ENCODE data around the gene RFPL1.

RFPL1 gene

DNA sequence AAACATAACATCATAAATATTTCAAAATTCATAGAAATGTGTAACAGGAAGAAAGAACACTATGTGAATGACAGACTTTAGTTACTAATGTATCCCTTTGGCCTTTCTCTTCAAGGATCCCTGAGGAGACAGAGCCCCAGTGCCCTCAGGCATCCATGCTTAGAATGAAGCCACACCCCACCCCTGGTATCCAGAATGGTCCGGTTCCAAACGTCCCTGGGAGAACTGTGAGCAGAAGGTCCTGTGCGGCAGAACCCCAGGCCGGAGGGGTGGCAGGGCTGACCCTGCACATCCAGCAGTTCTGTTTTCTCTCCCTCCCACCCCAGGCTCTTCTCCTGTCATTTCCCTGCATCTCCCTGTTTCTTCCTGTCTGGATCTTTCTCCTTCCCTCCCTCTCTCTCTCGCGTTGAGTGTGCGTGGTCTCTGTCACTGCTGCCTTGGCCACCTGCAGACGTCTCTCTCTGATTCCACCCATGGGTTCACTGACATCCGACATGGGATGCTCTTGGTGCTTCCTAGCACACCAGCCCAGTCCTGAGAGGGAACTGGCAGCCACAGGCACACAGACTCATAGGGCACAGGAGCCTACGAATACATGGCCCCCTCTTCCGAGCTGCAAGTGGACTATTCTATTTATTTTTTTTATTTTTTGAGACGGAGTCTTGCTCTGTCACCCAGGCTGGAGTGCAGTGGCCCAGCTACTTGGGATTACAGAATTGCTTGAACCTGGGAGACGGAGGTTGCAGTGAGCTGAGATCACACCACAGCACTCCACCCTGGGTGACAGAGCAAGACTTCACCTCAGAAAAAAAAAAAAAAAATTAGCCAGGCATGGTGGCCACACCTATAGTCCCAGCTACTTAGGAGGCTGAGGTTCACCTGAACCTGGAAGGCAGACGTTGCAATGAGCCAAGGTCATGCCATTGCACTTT, 5.7 kb downstream of the RFPL1 start:
- DNase-seq: no peak

DNA sequence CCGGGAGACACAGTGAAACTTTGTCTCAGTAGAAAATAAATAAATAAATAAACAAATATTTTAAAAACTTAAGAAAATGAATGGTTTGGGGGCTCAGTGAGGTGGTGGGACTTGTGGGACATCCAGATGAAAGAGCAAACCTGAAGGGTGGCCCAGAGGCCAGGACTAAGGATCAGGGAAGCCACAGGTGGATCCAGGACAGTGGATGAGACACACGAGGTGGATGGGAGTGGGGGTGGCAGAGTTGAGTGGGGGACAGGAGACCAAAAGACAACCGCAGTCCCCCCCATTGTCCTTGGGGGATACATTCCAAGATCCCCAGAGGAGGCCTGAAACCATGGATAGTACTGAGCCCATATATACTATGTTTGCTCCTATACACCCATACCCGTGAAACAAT, 7.1 kb downstream of the RFPL1 start:
- no peak for DNase-seq

DNA sequence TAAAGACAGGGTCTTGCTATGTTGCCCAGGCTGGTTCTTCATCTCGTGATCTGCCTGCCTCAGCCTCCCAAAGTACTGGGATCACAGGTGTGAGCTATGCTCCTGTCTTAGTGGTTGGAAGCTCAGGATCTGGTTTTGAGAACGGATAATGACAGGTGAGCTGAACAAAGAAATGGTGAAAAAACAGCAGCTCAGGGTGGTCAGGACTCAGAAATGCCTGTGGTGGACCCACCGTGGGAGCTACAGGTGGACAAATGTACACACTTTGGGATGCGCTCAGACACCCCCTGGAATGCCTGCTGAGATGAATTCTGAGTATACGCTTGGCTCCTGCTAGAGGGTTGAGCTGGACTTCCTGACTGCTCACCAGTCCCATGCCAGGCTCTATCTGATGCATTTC, 9.5 kb downstream of the RFPL1 start:
- no peak for DNase-seq

DNA sequence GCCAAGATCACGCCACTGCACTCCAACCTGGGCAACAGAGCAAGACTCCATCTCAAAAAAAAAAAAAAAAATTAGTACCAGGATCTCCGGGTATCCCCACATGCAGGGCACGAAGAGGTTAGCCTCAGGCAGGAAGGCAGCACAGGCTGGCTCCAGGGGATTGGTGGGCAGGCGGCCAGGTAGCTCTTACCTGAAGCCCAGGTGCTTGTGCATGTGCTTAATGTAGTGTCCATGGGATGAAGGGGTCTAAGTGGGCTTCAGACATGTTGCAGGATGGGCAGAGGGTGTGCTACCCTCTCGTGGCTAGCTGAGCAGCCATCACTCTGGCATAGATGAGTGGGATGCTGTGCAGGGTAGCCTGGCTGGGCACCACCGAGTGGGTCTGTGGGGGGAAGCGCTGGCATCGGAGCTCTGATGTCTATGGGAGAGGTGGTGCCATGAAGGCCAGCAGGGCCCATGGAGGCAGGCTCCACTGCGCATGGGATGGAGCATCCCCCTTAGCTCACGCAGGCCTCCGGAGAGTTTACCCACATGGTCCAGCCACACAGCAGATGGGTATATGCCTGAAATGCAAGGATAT, 11.0 kb downstream of the RFPL1 start:
- no peak for DNase-seq

DNA sequence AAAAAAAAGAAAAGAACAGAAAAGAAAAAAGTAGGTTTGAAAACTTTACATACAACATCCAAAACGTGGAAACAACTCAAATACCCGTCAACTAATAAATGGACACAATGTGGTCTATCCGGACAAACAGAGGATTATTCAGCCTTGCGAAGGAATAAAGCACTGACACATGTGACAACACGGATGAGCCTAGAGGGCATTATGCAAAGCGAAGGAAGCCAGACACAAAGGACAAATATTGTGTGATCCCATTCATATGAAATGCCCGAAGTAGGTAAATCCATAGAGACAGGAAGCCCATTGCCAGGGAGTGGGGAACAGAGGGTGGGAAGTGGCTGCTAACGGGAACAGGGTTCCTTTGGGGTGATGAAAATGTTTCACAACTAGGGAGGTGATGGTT, 11.8 kb downstream of the RFPL1 start:
- no peak for DNase-seq

DNA sequence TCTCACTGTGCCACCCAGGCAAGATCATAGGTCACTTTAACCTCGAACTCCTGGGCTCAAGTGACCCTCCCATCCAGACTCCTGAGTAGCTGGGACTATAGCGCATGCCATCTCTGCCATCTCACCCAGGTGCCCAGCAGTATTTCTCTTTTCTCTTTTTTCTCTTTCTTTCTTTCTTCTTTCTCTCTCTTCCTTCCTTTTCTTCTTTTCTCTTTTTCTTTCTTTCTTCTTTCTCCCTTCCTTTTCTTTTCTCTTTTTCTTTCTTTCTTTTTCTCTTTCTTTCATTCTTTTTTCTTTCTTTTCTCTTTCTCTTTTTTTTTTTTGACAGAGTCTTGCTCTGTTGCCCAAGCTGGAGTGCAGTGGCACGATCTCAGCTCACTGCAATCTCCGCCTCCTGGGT, 13.5 kb downstream of the RFPL1 start:
- DNase-seq: no peak

DNA sequence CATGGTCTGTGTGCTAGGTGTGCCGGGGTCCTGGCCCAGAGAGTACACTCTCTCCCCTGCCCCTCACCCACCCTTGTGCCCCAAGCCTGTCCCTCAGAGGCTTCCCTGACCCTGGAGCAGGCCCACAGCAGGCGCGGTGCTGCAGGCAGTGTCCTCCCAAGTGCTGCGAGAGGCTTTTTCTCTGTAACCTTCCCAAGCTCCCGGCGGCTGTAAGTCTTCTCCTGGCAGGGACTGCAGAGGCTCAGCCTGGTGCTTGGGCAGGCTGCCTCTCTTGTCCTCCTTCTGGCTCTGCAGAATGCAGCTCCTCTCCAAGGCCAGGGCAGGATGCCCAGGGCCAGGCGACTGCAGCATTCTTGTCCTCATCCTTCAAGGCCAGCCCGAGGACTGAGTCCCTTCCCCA, 15.9 kb downstream of the RFPL1 start:
- DNase-seq: peak; percentile 32

DNA sequence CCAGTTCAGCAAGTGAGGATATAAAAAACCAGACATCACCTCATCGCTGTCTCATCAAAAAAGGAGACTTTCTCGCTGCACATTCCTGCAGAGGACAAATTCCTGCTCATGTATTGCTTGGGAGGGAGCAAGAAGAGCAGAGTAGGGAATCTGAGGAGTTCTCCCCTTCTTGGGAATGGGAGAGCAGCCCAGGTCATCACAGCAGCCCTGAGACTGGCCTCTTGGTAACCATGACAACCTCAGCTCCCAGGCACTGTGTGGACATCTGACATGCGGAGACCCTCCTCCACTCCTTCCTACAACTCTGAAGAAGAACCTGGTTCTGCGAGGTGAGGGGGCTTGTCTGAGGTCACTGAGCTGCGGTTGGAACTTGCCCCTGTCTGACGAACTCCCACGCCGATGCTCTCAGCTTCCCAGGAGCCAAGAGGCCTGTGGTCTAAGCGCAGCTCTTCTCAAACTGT, 17.9 kb downstream of the RFPL1 start:
- DNase-seq: no peak

DNA sequence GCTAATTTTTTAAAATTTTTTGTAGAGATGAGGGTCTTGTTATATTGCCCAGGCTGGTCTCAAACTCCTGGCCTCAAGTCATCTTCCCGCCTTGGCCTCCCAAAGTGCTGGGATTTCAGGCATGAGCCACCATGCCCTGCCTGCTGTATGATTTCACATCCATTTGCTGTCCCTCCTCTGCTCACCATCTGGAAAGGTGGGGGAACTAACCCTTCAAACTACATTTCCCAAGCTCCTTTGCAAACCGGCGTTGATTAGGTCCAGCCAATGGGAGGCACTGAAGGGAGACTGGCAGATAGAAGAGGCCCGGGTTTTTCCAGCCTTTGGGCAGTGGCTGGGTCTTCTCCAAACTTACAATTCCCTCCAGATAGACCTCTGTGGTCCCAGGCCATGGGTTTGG, 19.3 kb downstream of the RFPL1 start:
- no peak for DNase-seq

DNA sequence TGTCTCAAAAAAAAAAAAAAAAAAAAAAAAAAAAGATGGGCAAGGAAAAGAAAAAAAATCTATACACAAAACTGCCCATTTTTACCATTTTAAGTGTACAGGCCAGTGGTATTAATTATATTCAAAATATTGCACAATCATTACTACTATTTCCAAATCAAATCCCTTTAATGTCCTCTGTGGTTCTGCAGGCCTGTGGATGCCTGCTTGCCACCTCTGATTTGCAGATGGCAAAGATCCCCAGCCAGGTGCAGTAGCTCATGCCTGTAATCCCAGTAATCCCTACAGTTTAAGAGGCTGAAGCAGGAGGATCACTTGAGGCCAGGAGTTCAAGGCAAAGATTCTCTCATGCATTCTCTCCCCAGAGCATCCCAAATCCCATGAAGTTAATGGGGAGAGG, 20.2 kb downstream of the RFPL1 start:
- no peak for DNase-seq

DNA sequence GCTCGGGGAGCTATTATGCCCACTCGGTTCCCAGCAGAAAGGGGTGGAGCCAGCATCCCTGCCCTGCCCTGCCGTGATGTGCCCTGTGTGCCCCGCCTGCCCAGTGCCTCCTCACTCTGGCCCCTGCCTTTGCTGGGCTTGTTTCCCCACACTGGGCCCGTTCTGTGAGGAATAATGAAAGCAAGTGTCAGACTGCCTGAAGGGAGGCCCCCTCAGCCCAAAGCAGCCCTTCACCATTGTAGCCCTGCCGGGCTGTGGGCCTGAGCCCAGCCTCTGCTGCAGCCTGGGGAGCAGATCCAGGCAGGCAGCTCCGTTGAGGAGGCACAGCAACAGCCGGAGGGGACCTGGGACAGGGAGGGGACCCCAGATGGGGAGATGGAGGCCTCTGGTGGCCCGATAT, 21.4 kb downstream of the RFPL1 start:
- no peak for DNase-seq

DNA sequence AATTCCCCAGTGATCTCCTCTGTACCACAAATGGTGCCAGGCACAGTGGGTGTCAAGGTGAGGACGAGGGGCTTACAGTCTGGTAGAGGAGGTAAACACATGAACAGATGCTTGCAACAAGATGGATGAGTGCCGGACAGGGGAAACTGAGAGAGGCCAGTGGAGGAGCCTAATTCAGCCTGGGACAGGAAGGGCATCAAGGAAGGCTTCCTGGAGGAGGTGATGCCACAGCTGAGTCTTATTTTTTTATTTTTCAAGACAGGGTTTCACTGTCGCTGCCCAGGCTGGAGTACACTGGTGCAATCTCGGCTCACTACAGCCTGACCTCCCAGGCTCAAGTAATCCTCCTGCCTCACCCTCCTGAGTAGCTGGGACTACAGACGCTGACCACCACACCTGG, 22.9 kb downstream of the RFPL1 start:
- DNase-seq: no peak

DNA sequence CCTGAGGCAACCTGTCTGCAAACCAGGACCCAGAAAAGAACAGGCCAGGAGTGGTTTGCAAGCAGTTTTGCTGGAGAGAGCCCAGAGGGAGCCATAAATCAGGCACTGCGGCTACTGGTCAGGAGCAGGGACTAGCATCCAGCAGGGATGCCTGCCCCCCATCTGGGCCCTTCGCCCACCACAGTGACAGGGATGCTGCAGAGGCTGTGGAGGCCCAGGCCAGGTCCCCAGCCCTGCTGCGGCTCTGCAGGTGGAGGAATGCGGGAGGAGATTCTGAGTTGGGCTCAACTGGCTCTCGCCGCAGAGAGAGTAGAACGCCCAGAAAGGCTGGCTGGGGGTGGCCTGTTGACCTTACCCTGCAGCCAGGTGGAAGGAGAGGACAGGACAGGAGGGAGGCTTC, 25.2 kb downstream of the RFPL1 start:
- DNase-seq: no peak

DNA sequence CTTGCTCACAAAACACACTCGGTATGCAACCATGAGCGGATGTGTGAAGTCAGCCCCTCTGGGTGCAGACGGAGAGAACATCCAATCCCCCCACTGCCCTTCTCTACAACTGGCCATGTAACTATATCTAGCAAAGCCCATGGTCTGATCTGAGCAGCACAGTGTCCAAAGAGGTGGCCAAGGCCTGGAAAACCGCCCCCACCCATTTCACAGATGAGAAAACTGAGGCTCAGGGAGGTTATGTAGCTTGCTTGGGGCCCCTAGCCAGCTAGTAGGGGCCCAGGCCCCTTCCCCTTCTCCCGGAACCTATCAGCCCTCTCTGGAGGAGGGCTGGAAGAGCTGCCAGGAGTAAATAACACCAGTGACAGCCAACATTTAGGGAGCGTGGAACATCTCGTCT, 26.2 kb downstream of the RFPL1 start:
- no peak for DNase-seq

DNA sequence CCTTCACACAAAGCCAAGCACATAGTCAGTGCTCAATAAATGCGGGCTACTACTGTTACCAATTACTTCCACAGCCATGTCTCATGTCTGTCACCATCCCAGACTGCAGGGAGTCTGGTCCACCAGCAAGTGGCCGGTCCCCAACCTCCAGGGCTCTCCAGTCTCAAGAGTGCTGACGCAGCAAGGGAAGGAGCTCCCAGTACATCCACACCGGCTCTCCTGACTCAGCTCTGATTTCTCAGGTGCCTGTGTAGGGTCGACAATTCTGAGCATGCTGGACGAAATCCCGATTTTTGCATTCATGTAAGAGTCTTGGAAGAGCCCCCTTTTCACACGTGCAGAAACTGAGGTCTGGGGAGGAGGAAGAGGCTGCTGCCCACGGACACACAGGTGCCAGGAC, 31.4 kb downstream of the RFPL1 start:
- DNase-seq: no peak

DNA sequence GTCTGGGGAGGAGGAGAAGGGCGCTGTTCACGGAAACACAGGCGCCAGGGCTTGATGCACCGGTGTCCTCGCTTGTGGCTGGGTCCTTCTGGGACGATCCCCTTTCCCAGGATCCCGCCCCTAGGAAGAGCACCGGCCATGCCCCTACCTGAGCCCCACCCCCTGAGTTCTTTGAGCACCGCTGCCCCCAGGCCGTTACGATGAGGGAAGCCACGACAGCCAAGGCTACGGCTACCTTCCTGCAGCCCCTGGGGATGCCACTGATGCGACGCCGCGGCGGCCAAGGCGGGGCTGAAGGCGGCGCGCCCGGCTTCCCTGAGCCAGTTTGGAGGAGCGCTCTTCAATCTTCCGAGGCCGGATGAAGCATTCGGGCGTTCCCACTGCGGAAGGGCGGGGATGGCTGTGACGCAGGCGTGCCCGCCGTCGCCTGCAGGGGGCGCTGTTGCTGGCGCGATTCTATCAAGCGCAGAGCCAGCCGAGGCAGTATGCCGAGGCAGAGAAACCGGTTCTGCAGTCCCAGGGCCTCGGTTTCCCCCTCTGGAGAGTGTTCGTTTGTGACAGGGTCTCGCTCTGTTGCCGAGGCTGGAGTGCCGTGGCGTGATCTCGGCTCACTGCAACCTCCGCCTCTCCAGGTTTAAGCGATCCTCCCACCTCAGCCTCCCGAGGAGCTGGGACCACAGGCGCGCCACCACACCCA, 31.9 kb downstream of the RFPL1 start:
- peak; percentile 62 for DNase-seq

DNA sequence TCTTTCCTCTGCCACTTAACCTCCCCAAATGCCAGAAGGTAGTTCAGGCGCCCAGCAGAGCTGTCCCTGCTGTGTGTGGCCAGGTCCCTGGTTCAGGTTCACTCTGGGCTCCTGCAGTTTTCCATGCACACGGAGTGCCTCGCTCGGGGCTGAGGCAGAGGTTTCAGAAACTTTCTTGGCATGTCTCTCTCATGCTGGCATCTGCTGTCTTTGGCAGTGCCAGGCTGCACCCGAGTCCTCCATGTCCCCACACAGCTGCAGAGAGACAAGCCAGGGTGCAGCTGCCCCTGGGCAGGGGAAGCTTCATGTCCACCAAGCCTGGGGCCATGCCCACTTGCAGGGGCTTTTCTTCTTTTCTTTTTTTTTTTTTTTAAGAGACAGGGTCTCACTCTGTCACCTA, 34.6 kb downstream of the RFPL1 start:
- no peak for DNase-seq

DNA sequence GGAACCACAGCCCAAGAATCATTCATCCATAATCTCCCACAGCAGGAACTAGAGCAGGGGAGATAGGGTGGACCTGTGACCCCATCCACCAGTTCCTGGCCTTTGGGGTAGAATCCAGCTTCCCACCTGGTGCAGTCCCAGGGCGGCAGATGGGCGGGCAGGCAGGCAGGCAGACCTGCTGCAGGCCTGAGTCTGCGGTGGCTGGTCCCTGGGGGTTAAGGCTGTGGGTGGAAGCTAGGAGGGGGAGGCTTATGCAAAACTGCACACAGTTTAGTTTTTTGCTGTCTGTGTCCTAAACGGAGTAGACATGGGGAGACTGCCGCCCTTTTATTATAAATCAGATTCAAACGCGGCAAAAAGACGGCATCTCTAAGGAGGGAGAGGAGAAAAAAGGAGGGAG, 37.2 kb downstream of the RFPL1 start:
- no peak for DNase-seq

DNA sequence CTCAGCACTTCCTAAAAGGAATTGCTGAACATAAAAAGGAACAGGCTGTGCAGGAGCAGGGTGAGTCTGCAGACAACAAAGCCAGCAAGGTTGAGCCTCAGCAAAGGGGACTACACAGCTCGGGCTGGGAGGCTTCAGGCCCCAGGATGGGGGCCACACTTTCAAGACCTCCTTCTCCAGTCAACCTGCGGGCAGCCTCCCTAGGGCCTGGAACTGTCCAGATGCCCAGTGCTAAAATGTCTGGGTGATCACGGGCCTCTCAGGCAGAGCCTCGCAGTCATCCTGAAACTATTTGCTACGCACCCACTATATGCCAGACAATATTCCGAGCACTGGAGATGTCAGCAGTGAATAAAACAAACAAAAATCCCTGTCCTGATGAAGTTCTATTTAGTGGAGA, 37.7 kb downstream of the RFPL1 start:
- DNase-seq: no peak

DNA sequence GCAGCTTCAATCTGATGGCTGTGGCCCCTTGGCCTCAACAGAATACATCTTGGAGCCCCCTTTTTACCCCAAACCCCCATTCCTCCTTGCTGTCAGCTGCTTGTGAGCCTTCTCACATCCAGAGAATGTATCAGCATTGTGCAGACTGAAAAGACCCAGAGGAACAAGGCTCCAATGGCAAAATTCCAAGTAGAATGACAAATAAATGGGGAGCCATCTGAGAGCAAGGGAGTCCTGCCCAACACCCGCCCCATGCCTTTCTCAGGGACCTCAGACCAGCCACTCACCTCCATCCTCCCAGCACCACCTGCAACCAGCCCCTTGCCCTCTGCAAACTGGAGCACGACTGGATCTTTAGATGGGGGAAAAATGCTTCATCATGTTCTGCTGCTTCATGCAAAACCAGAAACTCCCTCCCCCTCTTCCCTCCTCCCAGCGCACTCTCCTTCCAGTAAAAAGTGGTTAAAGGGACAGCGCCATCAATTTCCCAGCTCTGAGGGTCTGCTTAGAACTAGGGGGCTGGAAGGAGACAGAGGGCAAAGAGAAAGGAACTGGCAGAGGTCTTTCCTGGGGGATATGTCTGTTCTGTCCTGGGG, 39.4 kb downstream of the RFPL1 start:
- DNase-seq: no peak

DNA sequence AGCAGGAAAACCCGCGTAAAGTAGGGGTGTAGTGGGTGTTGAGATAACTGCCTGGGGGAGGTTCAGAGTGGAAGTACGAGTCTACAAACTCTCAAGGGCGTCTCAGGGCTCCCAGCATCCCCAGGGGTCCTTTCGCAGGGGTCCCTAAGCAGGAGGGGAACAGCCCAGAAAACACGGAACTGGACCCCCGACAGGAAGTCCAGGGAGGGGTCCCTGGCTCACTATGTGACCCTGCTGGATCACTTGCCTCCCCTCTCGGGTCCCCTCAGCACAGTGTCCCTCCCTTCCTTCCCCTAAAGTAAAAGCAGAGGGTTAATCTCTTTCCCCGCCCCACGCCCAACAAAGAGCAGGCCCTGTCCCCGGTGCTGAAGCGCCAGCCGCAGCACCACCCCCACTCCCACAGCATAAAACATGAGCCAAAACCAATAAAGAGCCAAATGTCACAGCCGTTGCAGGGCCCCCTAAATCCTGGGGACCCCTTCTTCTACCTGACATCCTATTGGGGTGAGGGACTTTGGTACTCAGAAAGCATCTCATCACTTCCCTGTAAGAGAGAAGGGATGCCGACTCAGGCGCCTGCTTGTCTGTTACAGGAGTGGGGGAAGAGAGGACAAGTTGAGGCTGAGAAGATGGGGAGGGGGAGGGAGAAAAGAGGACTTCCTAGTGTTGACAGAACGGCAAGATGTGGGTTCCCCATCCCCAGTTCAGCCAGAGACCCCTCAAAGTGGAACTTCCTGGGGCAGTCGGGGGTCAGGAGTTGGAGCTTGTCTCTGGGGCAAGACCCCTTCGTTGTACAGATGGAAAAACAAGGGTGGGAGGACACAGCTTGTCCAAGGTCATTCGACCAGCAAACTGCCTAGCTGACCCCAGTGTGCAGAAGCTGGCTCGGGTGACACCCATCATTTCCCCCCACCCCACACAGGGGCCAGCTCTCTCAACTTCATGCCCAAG, 40.2 kb downstream of the RFPL1 start:
- DNase-seq: peak; percentile 57
